ENCODE measurements around the gene CNTD1. TPM values are rescaled to one million over a fixed set of nuclear protein-coding genes. Genes with fewer than 3 reads are reported as not detected.

Gene CNTD1
- total RNA-seq, 4 donors from 2014 or later = 0.17 to 1.4 TPM; not detected in 2

- intact Hi-C loops (cut with DNase I; ENCODE audit: low total_unique reads) = loop anchor here (10.0 kb wide), 1 partner anchor 103 kb away; no protein-coding TSS in a partner anchor
- H3K4me3 ChIP-seq (ENCODE audit: low read depth, poor library complexity, severe bottlenecking) = no peak overlapping the region
- no peak for TF ChIP-seq POLR2A (IDR thresholded peaks at IDR 0.05)
- TF ChIP-seq CTCF (IDR thresholded peaks at IDR 0.05) = no peak
- WGBS, 2 donors = 88 to 90% methylated on average over 1 of the region's 1 CpG
- no peak for DNase-seq (ENCODE audit: low spot score in 2 of 2)
Observed at GRCh38 chr17:42827472-42827871, 28.8 kb downstream of the CNTD1 start.

GRCh38 chr17:42830971-42831370 lies 32.3 kb downstream of the CNTD1 start:
- no peak overlapping the region for H3K4me3 ChIP-seq (ENCODE audit: low read depth, poor library complexity, severe bottlenecking)
- DNase-seq (ENCODE audit: low spot score in 2 of 2) = no peak
- intact Hi-C loops (cut with DNase I; ENCODE audit: low total_unique reads) = no loop called here
- TF ChIP-seq CTCF (IDR thresholded peaks at IDR 0.05) (no peak), POLR2A (IDR thresholded peaks at IDR 0.05) (no peak)

DNA sequence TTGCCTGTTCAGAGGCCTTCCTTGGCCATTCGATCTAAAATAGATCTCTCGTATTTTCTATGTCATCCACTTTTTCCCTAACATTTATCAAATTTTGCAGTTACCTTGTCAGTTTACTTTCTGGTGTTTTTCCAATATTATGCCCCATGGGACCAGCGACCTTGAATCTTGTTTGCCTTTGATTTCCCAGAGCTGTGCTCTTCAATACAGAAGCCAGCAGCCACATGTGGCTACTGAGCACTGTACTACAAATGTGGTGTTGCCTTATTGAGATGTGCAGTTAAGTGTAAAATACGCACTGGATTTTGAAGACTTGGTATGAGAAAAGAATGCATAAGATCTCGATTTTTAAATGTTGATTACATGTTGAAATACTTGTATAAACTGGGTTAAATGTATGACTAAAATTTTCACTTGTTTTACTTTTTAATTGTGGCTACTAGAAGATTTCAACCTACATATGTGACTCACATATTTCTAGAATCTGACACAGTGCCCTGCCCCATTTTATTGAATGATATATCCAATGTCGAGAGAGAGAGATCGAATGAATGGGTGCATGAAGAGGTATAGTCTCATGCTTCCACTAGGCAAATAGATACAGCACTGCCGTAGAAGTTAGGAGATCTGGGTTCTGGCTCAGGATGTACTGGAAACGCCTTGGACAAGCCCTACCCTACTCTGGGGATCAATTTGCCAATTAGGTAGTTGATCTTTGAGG lies 33.7 kb downstream of the CNTD1 start:
- H3K4me3 ChIP-seq (ENCODE audit: low read depth, poor library complexity, severe bottlenecking) = peak overlapping the region; percentile 69
- no peak for TF ChIP-seq POLR2A (IDR thresholded peaks at IDR 0.05)
- TF ChIP-seq CTCF (IDR thresholded peaks at IDR 0.05) = no peak
- 52 to 53% methylated on average over 9 of the region's 9 CpGs for WGBS, 2 donors
- intact Hi-C loops (cut with DNase I; ENCODE audit: low total_unique reads) = no loop called here
- DNase-seq (ENCODE audit: low spot score in 2 of 2) = no peak

DNA sequence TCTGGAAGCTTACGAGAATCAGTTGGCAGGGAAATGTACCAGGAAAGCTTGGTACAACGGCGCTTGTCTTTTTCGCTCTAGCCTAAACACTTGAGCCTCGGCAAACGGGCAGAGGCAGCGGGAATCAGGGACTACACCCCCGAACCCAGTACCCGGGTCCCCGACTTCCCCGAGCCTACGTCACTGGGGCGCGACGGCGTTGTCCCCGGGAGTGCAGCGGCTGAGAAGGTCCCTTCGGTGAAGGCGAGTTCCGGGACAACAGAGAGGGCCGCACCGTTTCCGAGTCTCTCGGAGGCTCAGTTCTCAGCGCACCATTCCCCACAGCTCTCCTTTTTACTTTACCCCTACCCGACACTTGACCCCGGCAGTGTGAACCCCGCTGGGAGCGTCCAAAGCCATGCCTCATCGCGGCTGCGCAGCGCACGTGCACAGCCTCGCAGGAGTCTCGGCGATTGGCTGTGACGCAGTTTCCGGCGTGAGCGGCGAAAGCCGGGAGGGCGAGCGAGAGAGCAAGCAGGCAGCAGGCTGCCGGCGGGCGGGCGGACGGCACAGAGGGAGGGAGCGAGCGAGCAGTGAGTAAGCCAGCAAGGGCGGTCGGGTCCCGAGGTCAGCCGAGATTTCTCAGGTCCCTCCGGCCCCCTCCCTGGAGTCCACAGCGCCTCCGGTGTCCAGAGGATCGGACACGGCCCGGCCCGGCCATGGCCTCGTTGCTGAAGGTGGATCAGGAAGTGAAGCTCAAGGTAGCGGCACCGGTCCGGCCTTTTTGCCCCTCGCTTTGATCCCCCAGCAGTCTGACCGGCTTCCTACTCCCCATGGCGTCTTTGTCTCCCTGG lies 34.5 kb downstream of the CNTD1 start, which contains the start of gene PSME3:
Gene PSME3 (plus strand): TSS at position 464 of the 833 bp plus-strand sequence. CDS start 235 bp downstream, at position 699.
- DNase-seq (ENCODE audit: low spot score in 2 of 2) = peak; percentile 82 to 97
- WGBS, 2 donors = 0 to 1% methylated on average over 42 to 57 of the region's 71 CpGs
- peak within 1 kb of the TSS; percentile 69 for H3K4me3 ChIP-seq (ENCODE audit: low read depth, poor library complexity, severe bottlenecking)
- intact Hi-C loops (cut with DNase I; ENCODE audit: low total_unique reads) = no loop called here
- TF ChIP-seq POLR2A (IDR thresholded peaks at IDR 0.05) (peak in 1 of 2 donors; percentile 15), CTCF (IDR thresholded peaks at IDR 0.05) (no peak)

- TF ChIP-seq POLR2A (IDR thresholded peaks at IDR 0.05) = no peak
- no peak for TF ChIP-seq CTCF (IDR thresholded peaks at IDR 0.05)
- 6 to 8% methylated on average over 12 to 18 of the region's 18 CpGs for WGBS, 2 donors
- intact Hi-C loops (cut with DNase I; ENCODE audit: low total_unique reads) = no loop called here
- peak overlapping the region; percentile 69 for H3K4me3 ChIP-seq (ENCODE audit: low read depth, poor library complexity, severe bottlenecking)
- no peak for DNase-seq (ENCODE audit: low spot score in 2 of 2)
Observed at GRCh38 chr17:42833767-42834422, 35.2 kb downstream of the CNTD1 start.

All from lower leg skin (tissue), 4 donors.